ENCODE data around the gene PI3. TPM values are rescaled to one million over a fixed set of nuclear protein-coding genes. Genes with fewer than 3 reads are reported as not detected.

PI3 gene
- total RNA-seq, 1 experiment from 2014 or later: not detected

- 0 out of 2 replicates have a peak, but pooled peaks cover 2% of the 10 kb centered on the region for H3K27me3 ChIP-seq
- H3K36me3 ChIP-seq: no peaks in the 10 kb centered on the region
- no peaks in the 10 kb centered on the region for H3K9me3 ChIP-seq (replicated peaks)
- no peak for DNase-seq
- no peak overlapping the region for H3K27ac ChIP-seq
- H3K4me3 ChIP-seq: no peak overlapping the region
- no peaks in the 10 kb centered on the region for H3K4me1 ChIP-seq
Measured at GRCh38 chr20:45211569-45212474, 37.1 kb downstream of the PI3 start.

- Histone ChIP-seq H3K9me3 (replicated peaks) (no peaks in the 10 kb centered on the region), H3K27ac (no peak overlapping the region), H3K4me3 (no peak overlapping the region), H3K4me1 (no peaks in the 10 kb centered on the region), H3K36me3 (no peaks in the 10 kb centered on the region), H3K27me3 (0 out of 2 replicates have a peak, but pooled peaks cover 2% of the 10 kb centered on the region)
- DNase-seq: no peak
Measured at GRCh38 chr20:45212836-45213235, 38.1 kb downstream of the PI3 start.

GRCh38 chr20:45218124-45218523 lies 43.4 kb downstream of the PI3 start:
- H3K27me3 ChIP-seq: peaks cover 28% of the 10 kb centered on the region
- no peaks in the 10 kb centered on the region for H3K9me3 ChIP-seq (replicated peaks)
- no peak for DNase-seq
- H3K36me3 ChIP-seq: no peaks in the 10 kb centered on the region
- no peak overlapping the region for H3K27ac ChIP-seq
- H3K4me1 ChIP-seq: no peaks in the 10 kb centered on the region
- no peak overlapping the region for H3K4me3 ChIP-seq

- no peaks in the 10 kb centered on the region for H3K36me3 ChIP-seq
- H3K4me1 ChIP-seq: no peaks in the 10 kb centered on the region
- H3K27me3 ChIP-seq: peaks cover 28% of the 10 kb centered on the region
- no peaks in the 10 kb centered on the region for H3K9me3 ChIP-seq (replicated peaks)
- DNase-seq: no peak
- no peak overlapping the region for H3K4me3 ChIP-seq
- no peak overlapping the region for H3K27ac ChIP-seq
Measured at GRCh38 chr20:45218636-45219035, 43.9 kb downstream of the PI3 start.

- no peaks in the 10 kb centered on the region for H3K4me1 ChIP-seq
- peaks cover 28% of the 10 kb centered on the region for H3K27me3 ChIP-seq
- no peak for DNase-seq
- H3K36me3 ChIP-seq: no peaks in the 10 kb centered on the region
- H3K9me3 ChIP-seq (replicated peaks): no peaks in the 10 kb centered on the region
- H3K4me3 ChIP-seq: no peak within 1 kb of the TSS
- H3K27ac ChIP-seq: no peak within 1 kb of the TSS
Measured at GRCh38 chr20:45221076-45221475, 46.4 kb downstream of the PI3 start, which contains the start of gene SEMG2. SEMG2 (plus strand) TSS chr20:45221373; CDS start chr20:45221390, 17 bp downstream.

- H3K36me3 ChIP-seq: no peaks in the 10 kb centered on the region
- H3K27ac ChIP-seq: no peak overlapping the region
- H3K27me3 ChIP-seq: peaks cover 23% of the 10 kb centered on the region
- H3K9me3 ChIP-seq (replicated peaks): no peaks in the 10 kb centered on the region
- H3K4me3 ChIP-seq: no peak overlapping the region
- DNase-seq: no peak
- H3K4me1 ChIP-seq: no peaks in the 10 kb centered on the region
Measured at GRCh38 chr20:45223136-45223535, 48.4 kb downstream of the PI3 start.

Other genes starting within 250 kb of the PI3 start
- 43.4 and 43.5 TPM in 2 replicates for gene TOMM34, start 214.5 kb upstream of the PI3 start, total RNA-seq (2014; rRNA removed; shearing (Covaris generic))
- gene STK4, start 208.4 kb upstream of the PI3 start, total RNA-seq (2014; rRNA removed; shearing (Covaris generic)): 43.2 and 49.2 TPM in 2 replicates
- not detected in 2 replicates for gene KCNS1, start 73.8 kb upstream of the PI3 start, total RNA-seq (2014; rRNA removed; shearing (Covaris generic))
- gene WFDC5, start 59.7 kb upstream of the PI3 start, total RNA-seq (2014; rRNA removed; shearing (Covaris generic)): not detected in 2 replicates
- gene WFDC12, start 50.4 kb upstream of the PI3 start, total RNA-seq (2014; rRNA removed; shearing (Covaris generic)): not detected in 2 replicates
- gene SEMG1, start 32.1 kb downstream of the PI3 start, total RNA-seq (2014; rRNA removed; shearing (Covaris generic)): not detected in 2 replicates
- gene SEMG2, start 46.5 kb downstream of the PI3 start, total RNA-seq (2014; rRNA removed; shearing (Covaris generic)): not detected in 2 replicates
- not detected in 2 replicates for gene SLPI, start 79.7 kb downstream of the PI3 start, total RNA-seq (2014; rRNA removed; shearing (Covaris generic))
- not detected in 2 replicates for gene RBPJL, start 131.9 kb downstream of the PI3 start, total RNA-seq (2014; rRNA removed; shearing (Covaris generic))
- gene MATN4, start 133.4 kb downstream of the PI3 start, total RNA-seq (2014; rRNA removed; shearing (Covaris generic)): 0.18 TPM in 1 of 2 replicates, not detected in the other
- 47.4 and 48.7 TPM in 2 replicates for gene SDC4, start 173.5 kb downstream of the PI3 start, total RNA-seq (2014; rRNA removed; shearing (Covaris generic))
- gene SYS1, start 188.3 kb downstream of the PI3 start, total RNA-seq (2014; rRNA removed; shearing (Covaris generic)): 24.2 and 27.8 TPM in 2 replicates
- gene TP53TG5, start 203.4 kb downstream of the PI3 start, total RNA-seq (2014; rRNA removed; shearing (Covaris generic)): not detected in 2 replicates
- gene DBNDD2, start 233.4 kb downstream of the PI3 start, total RNA-seq (2014; rRNA removed; shearing (Covaris generic)): 5.2 and 8.1 TPM in 2 replicates
- gene PIGT, start 241.2 kb downstream of the PI3 start, total RNA-seq (2014; rRNA removed; shearing (Covaris generic)): 106 and 110 TPM in 2 replicates